ENCODE results near the gene HOOK2. TPM values are rescaled to one million over a fixed set of nuclear protein-coding genes. Genes with fewer than 3 reads are reported as not detected.

The HOOK2 gene
- total and polyA plus RNA-seq, 2 of the 13 experiments (the other 11 are each of a cell fraction or from before 2014, with no cell fraction given) = 9.2 to 12.9 TPM

DNA sequence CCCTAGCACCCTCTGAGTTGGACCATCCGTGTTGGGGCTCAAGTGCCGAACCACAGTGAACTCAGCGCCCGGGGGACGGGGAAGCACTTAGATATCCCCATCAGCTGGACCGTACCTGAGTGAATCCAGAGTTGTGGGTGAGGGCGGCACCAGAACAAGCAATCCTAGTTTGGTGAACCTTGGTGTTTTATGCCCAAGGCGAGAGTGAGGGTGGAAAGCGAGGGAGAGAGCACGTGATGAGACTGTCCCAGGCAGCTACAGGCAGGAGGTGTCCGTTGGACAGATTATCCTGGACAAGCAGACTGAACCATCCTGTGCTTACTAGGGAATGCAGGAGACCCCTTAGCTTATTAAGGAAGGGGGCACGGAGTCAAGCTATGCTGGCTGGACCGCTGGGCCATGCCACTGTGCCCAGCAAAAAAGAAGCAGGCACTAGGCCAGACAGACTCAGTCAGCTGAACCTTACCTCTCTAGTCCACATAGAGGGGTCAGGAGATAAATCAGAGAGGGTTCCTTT lies 37.5 kb downstream of the HOOK2 start (continued):
- TF ChIP-seq, protein P1, sequence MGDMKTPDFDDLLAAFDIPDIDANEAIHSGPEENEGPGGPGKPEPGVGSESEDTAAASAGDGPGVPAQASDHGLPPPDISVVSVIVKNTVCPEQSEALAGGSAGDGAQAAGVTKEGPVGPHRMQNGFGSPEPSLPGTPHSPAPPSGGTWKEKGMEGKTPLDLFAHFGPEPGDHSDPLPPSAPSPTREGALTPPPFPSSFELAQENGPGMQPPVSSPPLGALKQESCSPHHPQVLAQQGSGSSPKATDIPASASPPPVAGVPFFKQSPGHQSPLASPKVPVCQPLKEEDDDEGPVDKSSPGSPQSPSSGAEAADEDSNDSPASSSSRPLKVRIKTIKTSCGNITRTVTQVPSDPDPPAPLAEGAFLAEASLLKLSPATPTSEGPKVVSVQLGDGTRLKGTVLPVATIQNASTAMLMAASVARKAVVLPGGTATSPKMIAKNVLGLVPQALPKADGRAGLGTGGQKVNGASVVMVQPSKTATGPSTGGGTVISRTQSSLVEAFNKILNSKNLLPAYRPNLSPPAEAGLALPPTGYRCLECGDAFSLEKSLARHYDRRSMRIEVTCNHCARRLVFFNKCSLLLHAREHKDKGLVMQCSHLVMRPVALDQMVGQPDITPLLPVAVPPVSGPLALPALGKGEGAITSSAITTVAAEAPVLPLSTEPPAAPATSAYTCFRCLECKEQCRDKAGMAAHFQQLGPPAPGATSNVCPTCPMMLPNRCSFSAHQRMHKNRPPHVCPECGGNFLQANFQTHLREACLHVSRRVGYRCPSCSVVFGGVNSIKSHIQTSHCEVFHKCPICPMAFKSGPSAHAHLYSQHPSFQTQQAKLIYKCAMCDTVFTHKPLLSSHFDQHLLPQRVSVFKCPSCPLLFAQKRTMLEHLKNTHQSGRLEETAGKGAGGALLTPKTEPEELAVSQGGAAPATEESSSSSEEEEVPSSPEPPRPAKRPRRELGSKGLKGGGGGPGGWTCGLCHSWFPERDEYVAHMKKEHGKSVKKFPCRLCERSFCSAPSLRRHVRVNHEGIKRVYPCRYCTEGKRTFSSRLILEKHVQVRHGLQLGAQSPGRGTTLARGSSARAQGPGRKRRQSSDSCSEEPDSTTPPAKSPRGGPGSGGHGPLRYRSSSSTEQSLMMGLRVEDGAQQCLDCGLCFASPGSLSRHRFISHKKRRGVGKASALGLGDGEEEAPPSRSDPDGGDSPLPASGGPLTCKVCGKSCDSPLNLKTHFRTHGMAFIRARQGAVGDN (CRISPR knock-in tag; IDR thresholded peaks at IDR 0.05) = 0 out of 2 replicates have a peak, but pooled peaks have one; percentile 20
- TF ChIP-seq ZNF776 (CRISPR knock-in tag; IDR thresholded peaks at IDR 0.05) (peak; percentile 50; the same call in 1 of the 2 replicates), SRSF1 (optimal IDR thresholded peaks at IDR 0.05; ENCODE audit: low read depth, low read length) (no peak), ZNF430 (CRISPR knock-in tag; IDR thresholded peaks at IDR 0.05) (no peak)

DNA sequence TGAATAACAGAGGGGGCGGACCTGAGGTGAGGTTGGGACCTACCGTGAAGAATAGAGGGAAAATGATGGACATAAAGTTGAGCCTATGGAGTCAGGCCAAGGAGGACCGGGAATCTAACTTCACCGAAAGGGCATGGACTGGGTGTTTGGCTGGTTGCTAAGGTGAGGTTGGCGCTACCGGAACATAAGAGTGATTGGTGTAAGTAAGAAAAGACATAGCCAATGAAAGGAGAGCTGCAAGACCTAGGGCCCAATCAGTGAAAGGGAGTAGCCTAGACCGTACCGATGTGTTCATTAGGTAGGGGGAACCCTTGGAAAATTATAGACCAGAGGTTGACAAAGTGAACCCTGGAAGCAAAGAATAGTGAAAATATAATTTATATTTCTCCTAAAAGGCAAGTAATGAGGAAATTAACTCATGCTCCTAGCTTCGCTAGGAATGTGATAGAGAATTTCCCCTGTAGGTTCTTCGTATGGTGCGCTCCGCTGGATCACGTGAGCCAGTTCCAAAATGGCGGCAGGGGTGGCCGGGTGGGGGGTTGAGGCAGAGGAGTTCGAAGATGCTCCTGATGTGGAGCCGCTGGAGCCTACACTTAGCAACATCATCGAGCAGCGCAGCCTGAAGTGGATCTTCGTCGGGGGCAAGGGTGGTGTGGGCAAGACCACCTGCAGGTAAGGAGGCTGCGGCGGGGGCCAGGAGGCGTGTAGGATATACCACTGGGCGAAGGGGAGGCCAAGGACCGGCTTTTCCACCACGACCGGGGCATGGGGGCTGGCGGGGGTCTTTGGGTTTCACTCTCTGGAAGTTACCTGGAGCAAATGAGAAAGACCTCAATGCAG lies 38.1 kb downstream of the HOOK2 start, which contains the start of gene GET3:
TSS of gene GET3 (plus strand) at position 503 of the 840 bp plus-strand sequence. CDS start at position 512, 9 bp downstream.
- DNase-seq (ENCODE audit: low spot score) = peak; percentile 100
- Histone ChIP-seq H3K4me1 (ENCODE audit: insufficient read depth, low read length) (peaks cover 43% of the 10 kb centered on the region), H4K20me1 (ENCODE audit: insufficient read depth, low read length) (peaks cover 13% of the 10 kb centered on the region), H3K79me2 (ENCODE audit: insufficient read depth, low read length) (peaks cover 39% of the 10 kb centered on the region), H3K9me3 (ENCODE audit: low read length) (no peaks in the 10 kb centered on the region), H3K4me2 (ENCODE audit: low read depth, low read length) (peak within 1 kb of the TSS; percentile 99), H3K36me3 (replicated peaks in 1 of 2; ENCODE audit: control insufficient read depth in 1 of 2, insufficient read depth in 2 of 2, low read length in 2 of 2) (peaks cover 4 to 12% of the 10 kb centered on the region in 2 experiments; a peak in 4 of 5 replicates), H3K27me3 (ENCODE audit: control insufficient read depth in 1 of 2, insufficient read depth in 2 of 2, low read length in 2 of 2) (no peaks in the 10 kb centered on the region; a peak in 1 of 5 replicates), H2AFZ (ENCODE audit: low read length) (peak within 1 kb of the TSS; percentile 100), H3K27ac (ENCODE audit: extremely low read length, insufficient read depth, low read length) (peak within 1 kb of the TSS; percentile 99), H3K4me3 (replicated peaks in 1 of 3; ENCODE audit: insufficient read depth in 1 of 3, low read depth in 2 of 3, low read length in 3 of 3) (peak within 1 kb of the TSS; percentile 88 to 98 (median 93)), H3K9ac (ENCODE audit: insufficient read depth, low read depth, low read length) (peak within 1 kb of the TSS; percentile 98)
- ATAC-seq = peak; percentile 93
- WGBS (ENCODE audit: low lambda C conversion rate) = under 1% methylated on average over 15 of the region's 29 CpGs
- CTCF ChIA-PET (ENCODE audit: low intra/inter-chr PET ratio, low total read pairs) = no interaction called here
- FAIRE-seq = peak; percentile 99
- BruUV-seq (replicated peaks) = TSS peak; percentile 80
- intact Hi-C loops (cut with micrococcal nuclease; ENCODE audit: unreplicated experiment) = loop anchor here (1.0 to 2.0 kb wide), 2 partner anchors 15 to 24 kb away; no protein-coding TSS in a partner anchor
- POLR2A ChIA-PET = interaction anchor here (0.6 to 3.3 kb wide), 18 partner anchors 10 to 242 kb away, joined by 3 to 20 read pairs (median 4); partner anchors contain the start of genes JUNB, RNASEH2A, TNPO2 and ZNF490
- in situ Hi-C loops (cut with HindIII; ENCODE audit: extremely low pct_ligation_motif_present, low pct_unique_long_range_greater_than_20kb) = no loop called here
- TF ChIP-seq ZBTB8A (CRISPR knock-in tag; IDR thresholded peaks at IDR 0.05; ENCODE audit: borderline replicate concordance, low read depth) = no peak
- TF ChIP-seq TBL1XR1 (IDR thresholded peaks at IDR 0.05; ENCODE audit: borderline replicate concordance, low read length, partially characterized antibody) = peak; percentile 19
- peak; percentile 67 for TF ChIP-seq ZSCAN21 (CRISPR knock-in tag; IDR thresholded peaks at IDR 0.05; ENCODE audit: borderline replicate concordance)
- TF ChIP-seq, protein P2, sequence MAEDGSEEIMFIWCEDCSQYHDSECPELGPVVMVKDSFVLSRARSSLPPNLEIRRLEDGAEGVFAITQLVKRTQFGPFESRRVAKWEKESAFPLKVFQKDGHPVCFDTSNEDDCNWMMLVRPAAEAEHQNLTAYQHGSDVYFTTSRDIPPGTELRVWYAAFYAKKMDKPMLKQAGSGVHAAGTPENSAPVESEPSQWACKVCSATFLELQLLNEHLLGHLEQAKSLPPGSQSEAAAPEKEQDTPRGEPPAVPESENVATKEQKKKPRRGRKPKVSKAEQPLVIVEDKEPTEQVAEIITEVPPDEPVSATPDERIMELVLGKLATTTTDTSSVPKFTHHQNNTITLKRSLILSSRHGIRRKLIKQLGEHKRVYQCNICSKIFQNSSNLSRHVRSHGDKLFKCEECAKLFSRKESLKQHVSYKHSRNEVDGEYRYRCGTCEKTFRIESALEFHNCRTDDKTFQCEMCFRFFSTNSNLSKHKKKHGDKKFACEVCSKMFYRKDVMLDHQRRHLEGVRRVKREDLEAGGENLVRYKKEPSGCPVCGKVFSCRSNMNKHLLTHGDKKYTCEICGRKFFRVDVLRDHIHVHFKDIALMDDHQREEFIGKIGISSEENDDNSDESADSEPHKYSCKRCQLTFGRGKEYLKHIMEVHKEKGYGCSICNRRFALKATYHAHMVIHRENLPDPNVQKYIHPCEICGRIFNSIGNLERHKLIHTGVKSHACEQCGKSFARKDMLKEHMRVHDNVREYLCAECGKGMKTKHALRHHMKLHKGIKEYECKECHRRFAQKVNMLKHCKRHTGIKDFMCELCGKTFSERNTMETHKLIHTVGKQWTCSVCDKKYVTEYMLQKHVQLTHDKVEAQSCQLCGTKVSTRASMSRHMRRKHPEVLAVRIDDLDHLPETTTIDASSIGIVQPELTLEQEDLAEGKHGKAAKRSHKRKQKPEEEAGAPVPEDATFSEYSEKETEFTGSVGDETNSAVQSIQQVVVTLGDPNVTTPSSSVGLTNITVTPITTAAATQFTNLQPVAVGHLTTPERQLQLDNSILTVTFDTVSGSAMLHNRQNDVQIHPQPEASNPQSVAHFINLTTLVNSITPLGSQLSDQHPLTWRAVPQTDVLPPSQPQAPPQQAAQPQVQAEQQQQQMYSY (CRISPR knock-in tag; IDR thresholded peaks at IDR 0.05) = no peak
- TF ChIP-seq DNMT3B (CRISPR knock-in tag; conservative IDR thresholded peaks at IDR 0.05) = no peak
- TF ChIP-seq, protein P3, sequence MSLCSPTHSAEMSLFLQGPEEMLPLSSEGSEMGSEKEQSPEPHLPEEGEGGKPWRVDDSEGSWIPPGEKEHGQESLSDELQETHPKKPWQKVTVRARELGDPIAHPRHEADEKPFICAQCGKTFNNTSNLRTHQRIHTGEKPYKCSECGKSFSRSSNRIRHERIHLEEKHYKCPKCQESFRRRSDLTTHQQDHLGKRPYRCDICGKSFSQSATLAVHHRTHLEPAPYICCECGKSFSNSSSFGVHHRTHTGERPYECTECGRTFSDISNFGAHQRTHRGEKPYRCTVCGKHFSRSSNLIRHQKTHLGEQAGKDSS (CRISPR knock-in tag; IDR thresholded peaks at IDR 0.05; ENCODE audit: borderline replicate concordance, low read depth) = no peak
- peak; percentile 85; the same call in 1 of the 2 replicates for TF ChIP-seq ZNF749 (CRISPR knock-in tag; IDR thresholded peaks at IDR 0.05; ENCODE audit: borderline replicate concordance)

All from HepG2 (cell line).